ENCODE measurements around the gene NBEA.

NBEA gene

DNA sequence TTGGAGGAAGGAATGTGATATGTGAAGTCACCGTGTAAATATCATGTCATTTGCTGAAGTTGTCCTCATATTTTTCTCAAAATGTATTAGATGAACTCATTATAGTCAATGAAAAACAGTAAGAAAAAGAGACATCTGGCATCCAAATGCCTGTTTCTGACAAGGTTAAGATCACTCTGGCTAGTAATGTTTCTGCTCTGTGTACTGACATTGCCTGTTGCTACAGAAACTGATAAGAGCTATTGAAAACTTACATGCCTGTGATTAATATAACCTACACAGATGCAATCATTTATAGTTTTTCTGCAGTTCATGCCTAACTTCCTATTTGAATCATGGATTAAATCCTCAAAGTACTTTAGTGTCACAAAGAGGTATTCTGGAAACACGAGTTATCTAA is 249.8 kb downstream of the NBEA start:
- no peak for DNase-seq

GRCh38 chr13:35198613-35199200 is 256.6 kb downstream of the NBEA start:
- DNase-seq, result no peak

DNA sequence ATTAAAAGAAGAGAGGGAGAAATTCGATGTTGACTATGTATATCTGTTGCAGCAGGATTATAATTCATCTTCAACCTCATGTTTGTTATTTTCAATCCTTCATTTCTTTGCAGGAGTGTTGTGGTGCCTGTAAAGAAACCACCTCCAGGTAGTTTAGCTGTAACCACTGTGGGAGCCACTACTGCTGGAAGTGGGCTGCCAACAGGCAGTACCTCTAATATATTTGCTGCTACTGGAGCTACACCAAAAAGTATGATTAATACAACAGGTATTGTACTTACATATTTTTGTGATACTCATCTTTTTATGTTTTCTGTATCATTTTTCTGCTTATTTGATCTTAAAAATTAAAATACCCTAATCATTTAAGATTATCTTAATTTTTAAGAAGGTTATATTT is 266.5 kb downstream of the NBEA start:
- no peak for DNase-seq

- DNase-seq, result no peak
Observed at GRCh38 chr13:35210261-35210660, 268.2 kb downstream of the NBEA start.

DNA sequence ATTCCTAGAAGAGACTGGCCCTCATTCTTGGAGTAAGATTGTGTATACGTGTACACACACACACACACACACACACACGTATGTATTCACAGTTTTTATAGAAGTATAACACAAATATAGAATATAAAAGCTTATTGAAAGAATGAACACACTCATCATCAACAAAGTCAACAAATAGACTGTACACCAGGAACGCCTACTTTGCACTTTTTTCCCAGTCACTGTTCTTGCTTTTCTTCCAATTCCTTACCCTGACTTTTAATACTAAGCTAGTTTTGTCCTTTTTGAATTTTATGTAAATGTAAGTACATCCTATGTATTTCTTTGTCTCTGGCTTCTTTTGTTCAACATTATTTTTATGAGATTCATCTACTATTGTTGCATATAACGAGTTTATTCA is 269.9 kb downstream of the NBEA start:
- DNase-seq, result no peak

GRCh38 chr13:35213911-35214310 is 271.8 kb downstream of the NBEA start:
- no peak for DNase-seq

DNA sequence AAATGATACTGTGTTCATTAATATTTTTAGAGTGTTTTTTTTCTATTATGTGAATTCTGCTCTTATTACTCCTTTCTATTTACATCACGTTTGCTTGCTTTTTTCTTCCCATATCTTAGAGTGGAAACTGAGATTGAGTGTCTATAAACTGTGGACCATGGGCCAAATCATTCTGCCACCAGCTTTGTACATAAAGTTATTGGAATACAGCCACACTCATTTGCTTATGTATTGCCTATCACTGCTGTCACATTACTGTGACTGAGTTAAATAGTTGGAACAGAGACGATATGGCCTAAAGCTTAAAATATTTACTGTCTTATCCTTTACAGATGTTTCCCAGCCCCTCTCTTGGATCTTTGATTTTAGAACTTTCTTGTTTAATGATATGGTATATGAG is 274.1 kb downstream of the NBEA start:
- no peak for DNase-seq

GRCh38 chr13:35219021-35219420 is 277.0 kb downstream of the NBEA start:
- no peak for DNase-seq

- DNase-seq, result no peak
Observed at GRCh38 chr13:35225159-35225558, 283.1 kb downstream of the NBEA start.

DNA sequence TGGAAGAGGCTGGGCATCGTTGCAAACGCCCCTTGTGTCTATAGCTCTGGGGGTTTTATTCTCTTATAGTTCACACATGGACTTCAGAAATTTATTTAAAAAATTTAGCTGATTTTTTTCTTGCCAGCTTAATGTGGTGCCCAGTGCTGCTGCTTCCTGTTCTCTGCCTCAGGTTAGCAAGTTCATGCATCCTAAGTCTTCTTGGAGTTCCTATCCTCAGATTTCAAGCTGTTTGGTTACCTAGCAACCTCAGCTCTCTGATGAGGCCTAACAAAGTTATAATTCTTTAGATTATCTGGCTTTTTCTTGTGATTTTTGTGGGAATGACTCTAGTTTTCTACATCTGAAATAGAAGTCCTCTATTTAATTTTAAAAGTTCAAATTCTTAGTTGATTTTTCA is 283.5 kb downstream of the NBEA start:
- DNase-seq, result no peak

- no peak for DNase-seq
Observed at GRCh38 chr13:35228536-35228935, 286.5 kb downstream of the NBEA start.

DNA sequence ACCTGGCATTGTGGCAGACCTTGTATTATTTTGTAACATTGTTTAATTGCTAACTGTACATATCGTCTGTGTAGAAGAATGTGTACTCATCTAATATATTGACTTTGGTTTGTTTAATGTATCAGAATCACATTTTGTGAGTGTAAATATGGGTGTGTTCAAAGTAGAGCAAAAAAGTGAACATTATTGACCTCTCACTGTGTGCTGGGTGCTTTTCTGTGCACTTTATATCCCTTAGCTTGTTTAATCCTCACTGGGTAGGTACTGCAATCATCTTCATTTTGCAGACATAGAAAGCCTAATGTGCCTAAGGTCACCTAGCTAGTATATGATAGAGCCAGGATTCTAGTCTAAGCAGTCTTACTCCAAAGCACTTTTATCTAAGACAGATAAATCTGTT is 289.4 kb downstream of the NBEA start:
- DNase-seq, result no peak

- no peak for DNase-seq
Observed at GRCh38 chr13:35238274-35238673, 296.2 kb downstream of the NBEA start.

DNA sequence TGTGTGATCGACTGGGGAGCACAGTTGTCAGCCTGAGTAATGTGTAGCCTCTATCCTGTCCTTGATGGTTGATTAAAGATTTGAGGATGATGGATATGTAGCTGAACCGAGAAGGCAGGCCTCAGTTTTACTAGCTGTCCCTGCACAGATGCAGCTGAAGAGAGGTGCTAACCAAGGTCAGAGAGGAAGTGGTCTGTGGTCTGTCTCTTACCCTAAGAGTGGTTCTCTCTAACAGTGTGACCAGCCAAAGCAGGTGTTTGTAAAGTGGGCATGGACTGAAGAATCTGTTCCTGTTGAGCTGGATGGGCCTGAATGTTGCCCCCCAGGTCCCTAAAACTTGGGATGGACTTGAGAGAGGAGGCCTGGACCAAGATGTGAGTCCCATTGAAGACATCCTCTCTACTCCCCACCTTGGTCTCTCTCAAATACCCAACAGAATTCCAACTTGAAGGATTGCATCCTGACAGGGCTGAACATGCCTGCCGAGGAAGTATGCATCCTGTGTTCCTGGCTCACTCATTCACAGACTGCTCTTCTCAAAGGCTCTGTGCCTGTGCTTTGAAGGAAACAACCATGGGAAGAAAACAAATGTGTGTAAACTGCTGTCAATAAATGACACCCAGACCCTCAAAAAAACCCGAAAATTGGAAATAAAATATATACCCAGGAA is 310.6 kb downstream of the NBEA start:
- DNase-seq, result no peak

GRCh38 chr13:35255241-35255640 is 313.2 kb downstream of the NBEA start:
- DNase-seq, result peak; percentile 69 to 85

GRCh38 chr13:35256459-35257148 is 314.5 kb downstream of the NBEA start:
- no peak for DNase-seq

DNA sequence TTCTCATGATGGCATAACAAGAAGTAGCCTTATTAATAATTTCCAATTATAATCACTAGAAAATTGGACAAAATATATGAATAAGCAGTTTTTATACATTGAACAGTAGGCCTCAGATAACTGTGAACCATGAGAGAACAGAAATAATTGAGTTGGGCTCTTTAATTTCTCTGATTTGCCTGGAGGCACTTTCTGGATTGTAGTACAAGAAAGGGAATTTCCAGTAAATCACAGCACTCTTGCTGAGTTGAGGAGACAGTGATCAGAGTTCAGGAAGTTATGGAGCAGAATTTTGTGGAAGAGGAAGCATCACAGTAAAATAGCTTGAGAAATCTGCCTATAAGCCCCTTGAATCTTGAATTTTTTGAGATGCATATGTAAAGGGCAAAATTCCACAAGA is 318.2 kb downstream of the NBEA start:
- DNase-seq, result no peak

DNA sequence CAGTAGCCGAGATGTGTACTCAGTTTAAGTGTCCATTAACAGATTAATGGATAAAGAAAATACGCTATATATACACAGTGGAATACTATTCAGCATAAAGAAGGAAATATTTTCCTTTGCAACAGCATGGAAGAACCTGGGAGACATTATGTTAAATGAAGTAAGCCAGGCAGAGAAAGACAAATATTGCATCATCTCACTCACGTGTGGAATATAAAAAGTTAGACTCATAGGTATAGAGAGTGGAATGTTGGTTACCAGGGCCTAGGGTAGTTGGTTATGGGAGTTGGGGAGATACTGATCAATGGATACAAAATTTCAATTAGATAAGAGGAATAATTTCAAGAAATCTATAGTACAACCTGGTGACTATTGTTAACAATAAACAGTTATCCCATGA is 324.3 kb downstream of the NBEA start:
- no peak for DNase-seq

GRCh38 chr13:35278917-35279316 is 336.8 kb downstream of the NBEA start:
- DNase-seq, result no peak

- no peak for DNase-seq
Observed at GRCh38 chr13:35279500-35279899, 337.4 kb downstream of the NBEA start.

DNA sequence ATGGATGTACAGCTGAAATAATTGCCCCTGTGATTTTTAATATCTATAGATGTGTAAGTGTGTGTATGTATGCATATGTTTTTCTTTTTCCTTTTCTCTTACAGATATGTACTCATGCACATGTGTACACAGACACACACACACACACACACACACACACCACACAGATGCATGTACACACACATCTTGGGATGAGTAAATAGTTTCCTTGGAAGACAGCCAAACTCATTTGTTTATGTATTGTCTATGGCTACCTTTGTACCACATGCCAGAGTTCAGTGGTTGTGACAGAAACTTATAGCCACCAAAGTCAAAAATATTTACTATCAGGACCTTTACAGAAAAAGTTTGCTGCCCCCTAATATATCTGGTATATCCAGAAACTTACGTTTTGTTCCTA is 341.8 kb downstream of the NBEA start:
- no peak for DNase-seq

- no peak for DNase-seq
Observed at GRCh38 chr13:35285677-35286076, 343.6 kb downstream of the NBEA start.

GRCh38 chr13:35292329-35292728 is 350.3 kb downstream of the NBEA start:
- no peak for DNase-seq

DNA sequence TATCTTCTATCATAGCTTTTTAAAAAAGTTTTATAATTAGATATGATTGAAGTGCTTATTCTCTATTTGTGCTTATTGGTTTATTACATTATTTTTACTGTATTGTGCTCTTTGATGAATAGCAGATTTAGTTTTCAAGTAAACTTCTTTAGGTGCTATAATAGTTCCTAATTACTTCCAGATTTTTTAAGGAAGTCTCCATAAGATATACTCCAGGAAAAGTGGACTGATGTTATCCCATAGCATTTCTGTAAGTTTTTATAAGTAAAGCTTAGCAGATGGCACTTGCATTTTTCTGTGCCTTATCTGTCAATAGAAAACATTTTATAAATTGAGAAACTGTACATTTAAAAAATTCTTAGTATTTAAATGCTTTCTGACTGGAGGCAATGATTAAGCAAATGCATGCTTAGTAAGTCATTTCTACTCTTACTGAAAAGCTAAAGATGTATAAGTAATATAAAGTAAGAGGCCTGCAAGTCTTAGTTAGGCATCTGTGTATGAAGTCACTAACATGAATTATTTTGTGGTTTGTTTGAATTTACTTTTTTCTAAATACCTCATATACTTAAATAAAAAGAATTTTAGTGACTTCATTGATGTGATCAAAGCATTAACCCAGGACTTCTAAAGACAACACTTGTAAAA is 351.6 kb downstream of the NBEA start:
- DNase-seq, result no peak
